HepG2 (cell line): ENCODE data around the gene SPATC1L. TPM values are rescaled to one million over a fixed set of nuclear protein-coding genes. Genes with fewer than 3 reads are reported as not detected.
A peak's percentile ranks its signal among the peaks of the same experiment; 100 is the strongest.

Experiments
- ATAC-seq: fragments of 200-7000 bp; cut with Tn5 transposase; 3 replicates; pipeline ENCODE4 v1.9.1; 2020; ENCODE audit warnings: mild to moderate bottlenecking, moderate library complexity
- BruUV-seq: library from RNA; stranded (reverse); fragments of 400-500 nt; replicated peaks from 2 replicates; lab custom pipeline; 2021; lab: Mats Ljungman, UMichigan
- CTCF ChIA-PET: fragments of 300-600 bp; formaldehyde crosslinking; extraction: SDS; loops from one replicate; lab custom pipeline; 2021; ENCODE audit warnings: low total read pairs, inconsistent platforms, low intra/inter-chr PET ratio; lab: Yijun Ruan, JAX
- POLR2A ChIA-PET: fragments of 350-600 bp; sonication (Branson Sonifier 250); formaldehyde crosslinking; loops from one replicate; lab custom pipeline; 2020; ENCODE audit warnings: antibody characterized with exemption, inconsistent platforms; lab: Yijun Ruan, JAX
- DNase-seq: peaks from one replicate; pipeline ENCODE4 v3.0.0-alpha.2; 2015; ENCODE audit warnings: low spot score
- FAIRE-seq: peaks from 3 replicates; lab custom pipeline; 2011; peaks lifted over from hg19 to GRCh38; lab: Jason Lieb, UNC
- H2AFZ ChIP-seq: one replicate; pipeline ENCODE4 v1.6.1; 2011; ENCODE audit warnings: low read length, inconsistent platforms
- H3K27ac ChIP-seq: fragments of 300-600 bp; 3 replicates; pipeline ENCODE4 v1.8.0; 2011; ENCODE audit warnings: mixed run types, mild to moderate bottlenecking, mixed read lengths, low read length, inconsistent platforms; ENCODE audit not compliant: insufficient read depth; ENCODE audit errors: extremely low read length
- H3K27me3 ChIP-seq, 2 experiments: fragments of 200-600 bp in 1 of 2; 2 replicates in 1 of 2; 3 replicates in 1 of 2; pipeline versions ENCODE4 v1.6.0 to v1.8.0; 2011; ENCODE audit warnings: low read length in 2 of 2, mild to moderate bottlenecking in 2 of 2, moderate library complexity in 2 of 2, inconsistent platforms in 1 of 2; ENCODE audit not compliant: insufficient read depth in 2 of 2, control insufficient read depth in 1 of 2
- H3K36me3 ChIP-seq, 2 experiments: fragments of 200-600 bp in 1 of 2; replicated peaks in 1 of 2; 2 replicates in 1 of 2; 3 replicates in 1 of 2; pipeline versions ENCODE4 v1.5.1 to v1.8.0; 2011; ENCODE audit warnings: low read length in 2 of 2, inconsistent platforms in 1 of 2; ENCODE audit not compliant: insufficient read depth in 2 of 2, control insufficient read depth in 1 of 2
- H3K4me1 ChIP-seq: 2 replicates; pipeline ENCODE4 v1.5.1; 2012; ENCODE audit warnings: low read length, inconsistent platforms; ENCODE audit not compliant: insufficient read depth
- H3K4me2 ChIP-seq: 2 replicates; pipeline ENCODE4 v1.6.0; 2011; ENCODE audit warnings: low read depth, low read length, inconsistent platforms
- H3K4me3 ChIP-seq, 3 experiments: fragments of 200-600 bp in 1 of 3; sonication (generic), shearing (Covaris generic) in 1 of 3; replicated peaks in 1 of 3; 2 replicates each; pipeline ENCODE4 v1.5.1; 2011 to 2016; ENCODE audit warnings: low read length in 3 of 3, inconsistent platforms in 2 of 3, low read depth in 2 of 3, mild to moderate bottlenecking in 2 of 3, control low read depth in 1 of 3, mixed read lengths in 1 of 3; ENCODE audit not compliant: insufficient read depth in 1 of 3
- H3K79me2 ChIP-seq: one replicate; pipeline ENCODE4 v1.6.1; 2011; ENCODE audit warnings: low read length, inconsistent platforms; ENCODE audit not compliant: insufficient read depth
- H3K9ac ChIP-seq: 2 replicates; pipeline ENCODE4 v1.6.0; 2011; ENCODE audit warnings: mild to moderate bottlenecking, low read depth, low read length, inconsistent platforms; ENCODE audit not compliant: insufficient read depth
- H3K9me3 ChIP-seq: 2 replicates; pipeline ENCODE4 v1.5.1; 2012; ENCODE audit warnings: mild to moderate bottlenecking, low read length
- H4K20me1 ChIP-seq: 2 replicates; pipeline ENCODE4 v1.6.0; 2011; ENCODE audit warnings: inconsistent platforms, mild to moderate bottlenecking, low read length, moderate library complexity; ENCODE audit not compliant: insufficient read depth
- AKAP8 ChIP-seq: sonication (generic); formaldehyde crosslinking; IDR thresholded peaks from 2 replicates; pipeline ENCODE4 v1.5.1; 2020; ENCODE audit warnings: mild to moderate bottlenecking, missing genetic modification reagents
- HDAC1 ChIP-seq: sonication (generic); formaldehyde crosslinking; IDR thresholded peaks from 2 replicates; pipeline ENCODE4 v1.5.1; 2020; ENCODE audit warnings: mild to moderate bottlenecking, missing genetic modification reagents
- KDM2A ChIP-seq: sonication (generic); formaldehyde crosslinking; IDR thresholded peaks from 2 replicates; pipeline ENCODE4 v1.4.0; 2020; ENCODE audit warnings: low read depth, missing genetic modification reagents, borderline replicate concordance
- MYNN ChIP-seq: sonication (generic); formaldehyde crosslinking; IDR thresholded peaks from 2 replicates; pipeline ENCODE4 v1.4.0; 2020; ENCODE audit warnings: mild to moderate bottlenecking, low read depth, missing genetic modification reagents
- TBX2 ChIP-seq: sonication (generic); formaldehyde crosslinking; IDR thresholded peaks from 2 replicates; pipeline ENCODE4 v1.5.0; 2020; ENCODE audit warnings: missing genetic modification reagents, mild to moderate bottlenecking, borderline replicate concordance
- ZFY ChIP-seq: sonication (generic); formaldehyde crosslinking; IDR thresholded peaks from 2 replicates; pipeline ENCODE4 v1.4.0; 2020; ENCODE audit warnings: missing genetic modification reagents
- ZNF839 ChIP-seq: sonication (generic); formaldehyde crosslinking; IDR thresholded peaks from 2 replicates; pipeline ENCODE4 v1.4.0; 2020; ENCODE audit warnings: missing genetic modification reagents, mild to moderate bottlenecking, borderline replicate concordance
- WGBS: methylation state at CpG from one replicate; pipeline ENCODE4 v1.1.6; 2017; ENCODE audit warnings: low lambda C conversion rate; 5-methylcytosine and 5-hydroxymethylcytosine counted together
- in situ Hi-C: cut with HindIII; loops from 2 replicates; pipeline ENCODE4 v1.10.0; 2017; ENCODE audit warnings: low pct_unique_long_range_greater_than_20kb; ENCODE audit not compliant: extremely low pct_ligation_motif_present
- intact Hi-C: fragments of 100-400 bp; cut with micrococcal nuclease; formaldehyde crosslinking; loops from one replicate; pipeline ENCODE4 v1.10.0; 2022; ENCODE audit not compliant: unreplicated experiment
- polyA plus RNA-seq, 8 experiments: library from polyadenylated mRNA; depleted of rRNA in 3 of 8; stranded (reverse) in 7 of 8; unstranded in 1 of 8; fragments of >200 nt; fragmentation: Illumina TruSeq in 4 of 8; extraction: Trizol in 4 of 8; gene quantifications; 2 replicates each; pipeline versions ENCODE4 v1.2.1 to v1.2.3, GENCODE V29; 2011 to 2016; ENCODE audit warnings: low read depth in 4 of 8, missing spikeins in 1 of 8, mixed read lengths in 1 of 8; ENCODE audit not compliant: insufficient read depth in 1 of 8
- total RNA-seq, 5 experiments: library from RNA; depleted of rRNA; stranded (reverse); fragments of >200 nt; fragmentation: Illumina TruSeq; extraction: Trizol; gene quantifications; 2 replicates each; pipeline ENCODE4 v1.2.3, GENCODE V29; 2016; ENCODE audit warnings: low read depth in 1 of 5
- TF ChIP-seq, protein P1 (sequence below): conservative IDR thresholded peaks from 2 replicates; pipeline ENCODE4 v1.6.1; 2018; ENCODE audit warnings: missing genetic modification reagents
- TF ChIP-seq, protein P2 (sequence below): sonication (generic); formaldehyde crosslinking; IDR thresholded peaks from 2 replicates; pipeline ENCODE4 v1.5.1; 2020; ENCODE audit warnings: mild to moderate bottlenecking, missing genetic modification reagents, moderate library complexity
- TF ChIP-seq, protein P3 (sequence below): sonication (generic); formaldehyde crosslinking; IDR thresholded peaks from 2 replicates; pipeline ENCODE4 v1.5.0; 2020; ENCODE audit warnings: mild to moderate bottlenecking, missing genetic modification reagents, moderate library complexity
- TF ChIP-seq, protein P4 (sequence below): sonication (generic); formaldehyde crosslinking; IDR thresholded peaks from 2 replicates; pipeline ENCODE4 v1.4.0; 2020; ENCODE audit warnings: missing genetic modification reagents, borderline replicate concordance

SPATC1L gene
- total and polyA plus RNA-seq, 2 of the 13 experiments (the other 11 are each of a cell fraction or from before 2014, with no cell fraction given): 1.4 to 3.3 TPM

DNA sequence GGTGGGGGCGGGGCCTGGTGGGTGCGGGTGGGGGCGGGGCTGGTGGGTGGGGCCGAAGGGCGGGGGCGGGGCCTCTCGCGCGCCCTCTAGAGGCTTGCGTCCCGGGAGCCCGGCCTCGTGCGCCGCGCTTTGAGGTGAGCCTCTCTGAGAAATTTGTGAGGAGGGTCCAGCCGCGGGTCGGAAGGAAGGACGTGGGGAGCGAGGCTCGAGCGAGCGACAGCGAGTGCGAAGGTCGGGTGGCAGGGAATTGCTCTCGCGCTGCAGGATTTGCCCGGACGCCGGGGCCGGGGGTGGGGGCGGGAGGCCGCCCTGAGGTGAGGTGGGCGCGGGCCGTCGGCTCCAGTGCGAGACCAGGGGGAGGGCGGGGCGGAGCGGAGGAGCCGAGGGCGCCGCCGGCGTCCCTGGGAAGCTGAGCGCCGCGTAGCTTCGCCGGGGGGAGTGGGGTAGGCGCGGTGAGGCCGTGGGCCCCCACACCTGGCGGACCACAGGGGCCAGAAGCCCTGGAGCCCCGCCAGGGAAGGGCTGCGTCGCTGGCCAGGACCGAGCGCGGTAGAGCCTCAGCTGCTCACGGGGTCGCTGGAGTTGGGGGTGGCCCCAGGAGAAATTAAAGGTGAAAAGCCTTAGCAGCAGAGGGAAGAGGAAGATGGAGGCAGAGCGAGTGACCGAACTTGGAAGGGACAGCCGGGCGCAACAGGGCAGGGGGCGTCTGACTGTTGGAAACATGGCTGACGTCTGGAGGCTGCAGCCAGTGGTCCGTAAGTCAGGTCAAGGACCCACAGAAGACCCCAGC lies 45.1 kb upstream of the SPATC1L start:
- H2AFZ ChIP-seq: no peak overlapping the region
- peak; percentile 37 for DNase-seq
- TF ChIP-seq AKAP8 (CRISPR knock-in tag) (no peak), MYNN (0 out of 2 replicates have a peak, but pooled peaks have one; percentile 63), HDAC1 (CRISPR knock-in tag) (peak; percentile 62), KDM2A (CRISPR knock-in tag) (peak; percentile 19; the same call in 1 of the 2 replicates), ZFY (CRISPR knock-in tag) (peak; percentile 36; the same call in 1 of the 2 replicates), TBX2 (CRISPR knock-in tag) (no peak), ZNF839 (CRISPR knock-in tag) (0 out of 2 replicates have a peak, but pooled peaks have one; percentile 39)
- TF ChIP-seq, protein P1, sequence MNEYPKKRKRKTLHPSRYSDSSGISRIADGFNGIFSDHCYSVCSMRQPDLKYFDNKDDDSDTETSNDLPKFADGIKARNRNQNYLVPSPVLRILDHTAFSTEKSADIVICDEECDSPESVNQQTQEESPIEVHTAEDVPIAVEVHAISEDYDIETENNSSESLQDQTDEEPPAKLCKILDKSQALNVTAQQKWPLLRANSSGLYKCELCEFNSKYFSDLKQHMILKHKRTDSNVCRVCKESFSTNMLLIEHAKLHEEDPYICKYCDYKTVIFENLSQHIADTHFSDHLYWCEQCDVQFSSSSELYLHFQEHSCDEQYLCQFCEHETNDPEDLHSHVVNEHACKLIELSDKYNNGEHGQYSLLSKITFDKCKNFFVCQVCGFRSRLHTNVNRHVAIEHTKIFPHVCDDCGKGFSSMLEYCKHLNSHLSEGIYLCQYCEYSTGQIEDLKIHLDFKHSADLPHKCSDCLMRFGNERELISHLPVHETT (CRISPR knock-in tag): no peak
- TF ChIP-seq, protein P2, sequence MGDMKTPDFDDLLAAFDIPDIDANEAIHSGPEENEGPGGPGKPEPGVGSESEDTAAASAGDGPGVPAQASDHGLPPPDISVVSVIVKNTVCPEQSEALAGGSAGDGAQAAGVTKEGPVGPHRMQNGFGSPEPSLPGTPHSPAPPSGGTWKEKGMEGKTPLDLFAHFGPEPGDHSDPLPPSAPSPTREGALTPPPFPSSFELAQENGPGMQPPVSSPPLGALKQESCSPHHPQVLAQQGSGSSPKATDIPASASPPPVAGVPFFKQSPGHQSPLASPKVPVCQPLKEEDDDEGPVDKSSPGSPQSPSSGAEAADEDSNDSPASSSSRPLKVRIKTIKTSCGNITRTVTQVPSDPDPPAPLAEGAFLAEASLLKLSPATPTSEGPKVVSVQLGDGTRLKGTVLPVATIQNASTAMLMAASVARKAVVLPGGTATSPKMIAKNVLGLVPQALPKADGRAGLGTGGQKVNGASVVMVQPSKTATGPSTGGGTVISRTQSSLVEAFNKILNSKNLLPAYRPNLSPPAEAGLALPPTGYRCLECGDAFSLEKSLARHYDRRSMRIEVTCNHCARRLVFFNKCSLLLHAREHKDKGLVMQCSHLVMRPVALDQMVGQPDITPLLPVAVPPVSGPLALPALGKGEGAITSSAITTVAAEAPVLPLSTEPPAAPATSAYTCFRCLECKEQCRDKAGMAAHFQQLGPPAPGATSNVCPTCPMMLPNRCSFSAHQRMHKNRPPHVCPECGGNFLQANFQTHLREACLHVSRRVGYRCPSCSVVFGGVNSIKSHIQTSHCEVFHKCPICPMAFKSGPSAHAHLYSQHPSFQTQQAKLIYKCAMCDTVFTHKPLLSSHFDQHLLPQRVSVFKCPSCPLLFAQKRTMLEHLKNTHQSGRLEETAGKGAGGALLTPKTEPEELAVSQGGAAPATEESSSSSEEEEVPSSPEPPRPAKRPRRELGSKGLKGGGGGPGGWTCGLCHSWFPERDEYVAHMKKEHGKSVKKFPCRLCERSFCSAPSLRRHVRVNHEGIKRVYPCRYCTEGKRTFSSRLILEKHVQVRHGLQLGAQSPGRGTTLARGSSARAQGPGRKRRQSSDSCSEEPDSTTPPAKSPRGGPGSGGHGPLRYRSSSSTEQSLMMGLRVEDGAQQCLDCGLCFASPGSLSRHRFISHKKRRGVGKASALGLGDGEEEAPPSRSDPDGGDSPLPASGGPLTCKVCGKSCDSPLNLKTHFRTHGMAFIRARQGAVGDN (CRISPR knock-in tag): peak; percentile 80
- TF ChIP-seq, protein P3, sequence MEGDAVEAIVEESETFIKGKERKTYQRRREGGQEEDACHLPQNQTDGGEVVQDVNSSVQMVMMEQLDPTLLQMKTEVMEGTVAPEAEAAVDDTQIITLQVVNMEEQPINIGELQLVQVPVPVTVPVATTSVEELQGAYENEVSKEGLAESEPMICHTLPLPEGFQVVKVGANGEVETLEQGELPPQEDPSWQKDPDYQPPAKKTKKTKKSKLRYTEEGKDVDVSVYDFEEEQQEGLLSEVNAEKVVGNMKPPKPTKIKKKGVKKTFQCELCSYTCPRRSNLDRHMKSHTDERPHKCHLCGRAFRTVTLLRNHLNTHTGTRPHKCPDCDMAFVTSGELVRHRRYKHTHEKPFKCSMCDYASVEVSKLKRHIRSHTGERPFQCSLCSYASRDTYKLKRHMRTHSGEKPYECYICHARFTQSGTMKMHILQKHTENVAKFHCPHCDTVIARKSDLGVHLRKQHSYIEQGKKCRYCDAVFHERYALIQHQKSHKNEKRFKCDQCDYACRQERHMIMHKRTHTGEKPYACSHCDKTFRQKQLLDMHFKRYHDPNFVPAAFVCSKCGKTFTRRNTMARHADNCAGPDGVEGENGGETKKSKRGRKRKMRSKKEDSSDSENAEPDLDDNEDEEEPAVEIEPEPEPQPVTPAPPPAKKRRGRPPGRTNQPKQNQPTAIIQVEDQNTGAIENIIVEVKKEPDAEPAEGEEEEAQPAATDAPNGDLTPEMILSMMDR: peak; percentile 78
- TF ChIP-seq, protein P4, sequence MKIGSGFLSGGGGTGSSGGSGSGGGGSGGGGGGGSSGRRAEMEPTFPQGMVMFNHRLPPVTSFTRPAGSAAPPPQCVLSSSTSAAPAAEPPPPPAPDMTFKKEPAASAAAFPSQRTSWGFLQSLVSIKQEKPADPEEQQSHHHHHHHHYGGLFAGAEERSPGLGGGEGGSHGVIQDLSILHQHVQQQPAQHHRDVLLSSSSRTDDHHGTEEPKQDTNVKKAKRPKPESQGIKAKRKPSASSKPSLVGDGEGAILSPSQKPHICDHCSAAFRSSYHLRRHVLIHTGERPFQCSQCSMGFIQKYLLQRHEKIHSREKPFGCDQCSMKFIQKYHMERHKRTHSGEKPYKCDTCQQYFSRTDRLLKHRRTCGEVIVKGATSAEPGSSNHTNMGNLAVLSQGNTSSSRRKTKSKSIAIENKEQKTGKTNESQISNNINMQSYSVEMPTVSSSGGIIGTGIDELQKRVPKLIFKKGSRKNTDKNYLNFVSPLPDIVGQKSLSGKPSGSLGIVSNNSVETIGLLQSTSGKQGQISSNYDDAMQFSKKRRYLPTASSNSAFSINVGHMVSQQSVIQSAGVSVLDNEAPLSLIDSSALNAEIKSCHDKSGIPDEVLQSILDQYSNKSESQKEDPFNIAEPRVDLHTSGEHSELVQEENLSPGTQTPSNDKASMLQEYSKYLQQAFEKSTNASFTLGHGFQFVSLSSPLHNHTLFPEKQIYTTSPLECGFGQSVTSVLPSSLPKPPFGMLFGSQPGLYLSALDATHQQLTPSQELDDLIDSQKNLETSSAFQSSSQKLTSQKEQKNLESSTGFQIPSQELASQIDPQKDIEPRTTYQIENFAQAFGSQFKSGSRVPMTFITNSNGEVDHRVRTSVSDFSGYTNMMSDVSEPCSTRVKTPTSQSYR (CRISPR knock-in tag): peak; percentile 42; the same call in 1 of the 2 replicates

More for the DNA sequence above, 45.1 kb upstream of the SPATC1L start:
- H3K27ac ChIP-seq: peak overlapping the region; percentile 78
- no peak for FAIRE-seq
- WGBS: 15% methylated on average over 15 of the region's 72 CpGs
- peak; percentile 55 for ATAC-seq
- peaks cover 56% of the 10 kb centered on the region for H3K79me2 ChIP-seq
- H3K27me3 ChIP-seq: no peaks in the 10 kb centered on the region
- H3K36me3 ChIP-seq: peaks cover 0 to 12% of the 10 kb centered on the region in 2 experiments; a peak in 3 of 5 replicates
- intact Hi-C loops (loop anchor here (5.0 to 10.0 kb wide), 2 partner anchors 55 to 72 kb away; partner anchors contain the start of genes FTCD, MCM3AP and YBEY), in situ Hi-C loops (loop anchor here (5.0 kb wide), 1 partner anchor 257 kb away; no protein-coding TSS in a partner anchor)
- BruUV-seq: no TSS peak
- peaks cover 28% of the 10 kb centered on the region for H4K20me1 ChIP-seq
- H3K9ac ChIP-seq: peak overlapping the region; percentile 85
- peaks cover 54% of the 10 kb centered on the region for H3K4me1 ChIP-seq
- CTCF ChIA-PET: no interaction called here
- peak overlapping the region; percentile 98 for H3K4me2 ChIP-seq
- POLR2A ChIA-PET: interaction anchor here (0.6 to 2.0 kb wide), 4 partner anchors 12 to 256 kb away, joined by 3 to 6 read pairs (median 4); no protein-coding TSS in a partner anchor
- H3K4me3 ChIP-seq: peak overlapping the region; percentile 61 to 89 (median 82)
- H3K9me3 ChIP-seq: no peaks in the 10 kb centered on the region
